HG03066 (cell line): ENCODE results near the gene CWC22.

ENCODE experiments used
- ATAC-seq: cut with Tn5 transposase; IDR thresholded peaks from one replicate; pipeline ENCODE4 v1.9.1; 2021; ENCODE audit warnings: low read depth; ENCODE audit not compliant: unreplicated experiment

CWC22 gene

DNA sequence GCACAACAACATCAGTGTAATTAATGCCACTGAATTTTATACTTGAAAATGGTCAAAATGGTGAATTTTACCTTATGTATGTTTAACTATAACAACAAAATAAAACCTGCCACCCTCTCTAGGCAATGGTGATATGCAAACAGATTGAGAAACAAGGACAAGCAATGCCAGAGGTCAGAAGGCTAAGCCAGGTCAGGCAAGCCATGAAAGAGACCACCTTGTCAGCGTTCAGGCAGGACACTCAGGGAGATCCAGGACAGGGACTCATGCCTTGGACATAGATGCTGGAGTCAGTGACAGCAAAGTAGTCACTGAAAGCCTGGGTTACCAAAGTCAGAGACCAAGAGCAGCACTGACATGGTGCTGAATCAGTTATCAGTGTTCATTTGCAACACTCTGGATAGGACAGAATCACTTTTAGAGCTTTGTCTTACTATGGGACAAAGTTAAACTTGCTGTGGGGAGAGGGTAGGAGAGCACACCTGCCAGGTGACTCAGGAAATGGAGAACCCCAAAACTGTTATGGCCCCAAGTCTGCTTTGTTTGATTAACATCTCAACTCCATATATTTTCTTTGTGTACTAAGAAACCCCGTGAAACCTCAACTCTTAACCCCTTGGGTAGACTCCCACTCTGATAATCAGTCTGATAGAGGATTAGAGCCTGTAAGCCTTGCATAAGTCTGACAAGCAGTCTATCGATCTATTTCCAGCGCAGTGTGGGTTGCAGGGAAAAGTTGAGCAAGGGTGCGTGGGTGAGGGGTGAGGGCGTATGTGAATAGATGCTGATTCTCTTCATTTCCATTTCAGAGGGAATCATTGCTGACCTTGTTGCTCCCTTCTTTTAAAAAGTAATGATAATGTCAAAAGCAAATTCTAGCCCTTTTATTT is 97.0 kb downstream of the CWC22 start:
- ATAC-seq, result no peak

- no peak for ATAC-seq
Observed at GRCh38 chr2:179900655-179901054, 106.4 kb downstream of the CWC22 start.

GRCh38 chr2:179899666-179900065 is 107.4 kb downstream of the CWC22 start:
- ATAC-seq, result no peak

DNA sequence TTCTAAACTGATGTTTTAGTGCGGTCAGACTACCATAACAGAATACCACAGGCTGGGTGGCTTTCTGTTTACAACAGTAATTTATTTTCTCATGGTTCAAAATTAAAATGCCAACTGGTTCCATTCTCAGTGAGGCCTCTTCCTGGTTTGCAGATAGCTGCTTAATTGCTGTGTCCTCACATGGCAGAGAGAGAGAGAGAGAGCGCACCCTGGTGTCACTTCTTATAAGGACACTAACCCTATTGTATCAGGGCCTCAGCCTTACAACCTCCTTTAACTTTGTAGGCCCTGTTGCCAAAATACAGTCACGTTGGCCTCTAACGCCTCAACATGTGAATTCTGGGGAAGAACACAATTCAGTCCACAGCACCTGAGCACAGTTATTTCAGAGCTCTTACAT is 108.2 kb downstream of the CWC22 start:
- peak; percentile 66 for ATAC-seq
